NT2/D1 (cell line): Measurements from ENCODE around the gene FRMD4A.

ENCODE experiments used
- DNase-seq: peaks from one replicate; pipeline ENCODE4 v3.0.0-alpha.2; 2011; ENCODE audit warnings: low read depth, low spot score
- H3K27me3 ChIP-seq: 2 replicates; pipeline ENCODE4 v1.6.0; 2011; ENCODE audit warnings: mild to moderate bottlenecking; ENCODE audit not compliant: insufficient read length, insufficient read depth
- H3K36me3 ChIP-seq: 2 replicates; pipeline ENCODE4 v1.6.1; 2011; ENCODE audit warnings: mild to moderate bottlenecking, low read length, mixed read lengths; ENCODE audit not compliant: insufficient read depth, insufficient read length
- H3K4me1 ChIP-seq: 2 replicates; pipeline ENCODE4 v1.5.1; 2011; ENCODE audit not compliant: insufficient read depth, insufficient read length
- H3K4me3 ChIP-seq: 2 replicates; pipeline ENCODE4 v1.5.1; 2011; ENCODE audit warnings: low read depth; ENCODE audit not compliant: insufficient read length
- H3K9ac ChIP-seq: 2 replicates; pipeline ENCODE4 v1.6.0; 2011; ENCODE audit warnings: low read depth; ENCODE audit not compliant: insufficient read length
- H3K9me3 ChIP-seq: 2 replicates; pipeline ENCODE4 v1.5.1; 2011; ENCODE audit warnings: mild to moderate bottlenecking, low read length; ENCODE audit not compliant: insufficient read depth
- SUZ12 ChIP-seq: IDR thresholded peaks from 2 replicates; pipeline ENCODE4 v1.6.1; 2011; ENCODE audit not compliant: insufficient read length, insufficient read depth; ENCODE audit errors: extremely low read depth
- YY1 ChIP-seq: IDR thresholded peaks from 2 replicates; pipeline ENCODE4 v1.6.1; 2011; ENCODE audit not compliant: insufficient read length, insufficient read depth
- ZNF274 ChIP-seq: IDR thresholded peaks from 2 replicates; pipeline ENCODE4 v1.6.1; 2011; ENCODE audit warnings: mild to moderate bottlenecking, low read depth, low read length

FRMD4A gene

DNA sequence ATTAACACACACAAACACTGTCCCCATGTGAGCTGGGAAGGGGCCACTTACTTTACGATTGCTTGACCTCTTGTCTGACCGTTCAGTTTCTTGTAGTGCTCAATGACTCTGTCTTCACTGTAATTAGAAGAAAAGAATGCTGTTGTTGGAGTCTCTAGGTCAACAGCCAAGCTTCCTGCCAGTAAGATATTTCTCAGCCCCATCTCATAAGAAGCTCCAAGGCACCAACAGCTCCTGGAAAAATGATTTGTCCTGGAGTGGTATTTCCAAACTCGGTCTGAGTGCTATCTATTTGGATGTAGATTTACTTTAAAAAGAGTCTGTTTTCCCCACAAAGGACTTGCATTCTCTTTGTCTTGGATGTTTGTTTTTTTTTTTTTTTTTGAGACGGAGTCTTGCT lies 590.3 kb downstream of the FRMD4A start:
- Histone ChIP-seq H3K4me1 (no peaks in the 10 kb centered on the region), H3K4me3 (no peak overlapping the region), H3K27me3 (no peaks in the 10 kb centered on the region), H3K36me3 (peaks cover 5% of the 10 kb centered on the region), H3K9me3 (no peaks in the 10 kb centered on the region), H3K9ac (no peak overlapping the region)
- TF ChIP-seq YY1 (no peak), SUZ12 (no peak), ZNF274 (no peak)
- no peak for DNase-seq

DNA sequence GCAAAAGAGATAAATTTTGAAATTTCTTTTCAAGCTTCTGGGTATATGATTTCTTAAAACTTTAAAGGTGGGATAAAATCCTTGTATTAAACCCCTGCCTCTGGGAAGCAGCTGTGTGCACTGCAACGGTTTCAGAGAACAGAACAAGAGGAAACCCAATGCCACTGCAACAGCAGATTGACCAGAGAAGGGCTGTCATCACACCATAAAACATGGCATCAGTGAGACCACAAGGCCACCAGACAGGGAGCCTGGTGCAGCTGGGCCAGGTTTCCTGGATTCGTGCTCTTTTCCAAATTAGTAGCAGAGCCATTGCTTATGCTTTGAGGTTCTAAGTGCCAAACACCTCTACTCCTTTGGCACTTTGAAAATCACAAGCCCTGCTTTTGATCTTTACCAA lies 591.5 kb downstream of the FRMD4A start:
- no peak for TF ChIP-seq ZNF274
- TF ChIP-seq YY1, result no peak
- TF ChIP-seq SUZ12, result no peak
- H3K36me3 ChIP-seq, result peaks cover 9% of the 10 kb centered on the region

DNA sequence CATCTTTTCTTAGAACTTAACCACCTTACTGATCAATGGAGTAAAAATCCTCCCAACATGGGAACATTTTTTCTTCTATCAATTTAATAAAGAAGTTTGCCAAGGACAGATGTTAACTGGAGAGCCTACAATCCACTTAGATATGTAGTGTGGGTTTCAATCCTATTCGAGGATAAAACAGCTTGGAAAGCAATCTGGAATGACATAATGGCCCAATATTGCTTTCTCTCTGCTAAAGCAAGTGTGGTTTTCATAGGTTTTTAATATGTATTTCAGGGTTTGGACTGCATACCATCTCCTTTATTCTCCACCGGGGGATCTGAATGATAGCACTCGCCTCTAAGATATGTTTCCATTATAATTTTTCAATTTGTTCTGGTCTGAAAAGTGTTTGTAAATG lies 594.2 kb downstream of the FRMD4A start:
- no peak for TF ChIP-seq ZNF274
- Histone ChIP-seq H3K4me1 (no peaks in the 10 kb centered on the region), H3K4me3 (no peak overlapping the region), H3K9ac (no peak overlapping the region), H3K27me3 (no peaks in the 10 kb centered on the region), H3K9me3 (no peaks in the 10 kb centered on the region), H3K36me3 (peaks cover 25% of the 10 kb centered on the region)
- DNase-seq, result no peak

More for the DNA sequence above, 591.5 kb downstream of the FRMD4A start:
- Histone ChIP-seq H3K27me3 (no peaks in the 10 kb centered on the region), H3K4me3 (no peak overlapping the region), H3K9ac (no peak overlapping the region), H3K4me1 (no peaks in the 10 kb centered on the region), H3K9me3 (no peaks in the 10 kb centered on the region)
- DNase-seq, result no peak

DNA sequence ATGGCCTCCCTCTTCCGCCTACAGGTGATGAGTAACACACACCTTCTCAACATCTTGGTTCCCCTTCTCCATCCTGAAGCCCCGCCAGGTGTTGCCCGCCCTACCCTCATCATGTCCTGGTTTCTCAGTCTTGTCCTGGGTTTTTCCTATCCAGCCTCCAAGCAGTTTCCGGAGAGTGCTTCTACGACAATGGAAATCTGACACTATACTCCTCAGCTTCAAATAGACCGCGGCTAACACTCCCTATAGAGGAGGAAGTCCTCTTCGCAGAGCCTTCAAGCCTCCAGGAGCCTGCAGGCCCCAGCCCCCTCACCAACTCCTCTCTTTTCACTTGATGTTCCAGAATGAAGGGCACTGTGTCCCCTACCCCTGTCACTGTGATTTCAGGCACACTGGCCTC lies 596.6 kb downstream of the FRMD4A start:
- Histone ChIP-seq H3K4me1 (peaks cover 3% of the 10 kb centered on the region), H3K9me3 (no peaks in the 10 kb centered on the region), H3K9ac (no peak overlapping the region), H3K36me3 (peaks cover 21% of the 10 kb centered on the region), H3K27me3 (no peaks in the 10 kb centered on the region), H3K4me3 (no peak overlapping the region)
- TF ChIP-seq SUZ12 (no peak), YY1 (no peak), ZNF274 (no peak)
- DNase-seq, result no peak

DNA sequence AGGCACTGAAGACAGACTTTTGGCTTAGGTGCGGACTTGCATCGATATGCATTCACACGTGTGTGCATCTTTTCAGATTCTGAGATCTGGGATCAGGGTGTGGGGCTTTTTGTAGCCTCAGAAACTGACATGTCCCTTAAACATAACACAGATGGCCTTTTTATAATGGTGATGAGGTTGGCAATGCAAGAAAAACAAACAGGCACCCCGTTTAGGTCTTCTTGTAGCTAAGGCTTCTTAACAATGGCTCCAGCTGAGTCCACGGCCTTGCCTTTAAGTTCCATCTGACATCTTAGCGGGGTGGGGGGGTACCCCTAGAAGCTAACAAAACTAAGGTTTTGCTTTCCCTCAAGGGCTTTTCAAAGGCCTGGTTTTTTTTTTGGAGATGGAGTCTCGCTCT lies 597.7 kb downstream of the FRMD4A start:
- peaks cover 3% of the 10 kb centered on the region for H3K4me1 ChIP-seq
- no peaks in the 10 kb centered on the region for H3K9me3 ChIP-seq
- TF ChIP-seq ZNF274 (no peak), SUZ12 (no peak), YY1 (no peak)
- no peak for DNase-seq
- H3K36me3 ChIP-seq, result peaks cover 21% of the 10 kb centered on the region
- no peak overlapping the region for H3K4me3 ChIP-seq
- no peaks in the 10 kb centered on the region for H3K27me3 ChIP-seq
- H3K9ac ChIP-seq, result no peak overlapping the region

DNA sequence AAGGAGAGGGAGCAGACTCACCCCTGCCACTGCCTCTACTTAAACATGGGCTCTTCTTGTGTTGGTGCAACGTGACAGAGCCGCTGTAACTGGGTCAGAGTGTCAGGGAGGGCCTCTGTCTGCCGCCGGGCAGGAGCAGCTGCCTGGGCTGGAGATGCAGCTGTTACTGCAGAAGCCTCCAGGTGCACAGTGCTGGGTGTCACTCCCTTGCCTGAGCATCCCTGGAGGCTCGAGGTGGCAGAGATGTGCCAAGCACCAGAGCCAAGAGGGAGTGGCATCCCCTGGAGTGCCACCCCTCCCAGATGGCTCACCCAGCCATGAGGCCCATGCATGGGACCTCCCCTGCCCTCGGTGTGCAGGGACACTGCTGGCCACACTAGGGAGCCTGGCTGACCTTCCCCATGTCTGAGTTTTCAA lies 598.3 kb downstream of the FRMD4A start:
- H3K9ac ChIP-seq, result no peak overlapping the region
- no peaks in the 10 kb centered on the region for H3K27me3 ChIP-seq
- no peaks in the 10 kb centered on the region for H3K9me3 ChIP-seq
- H3K4me1 ChIP-seq, result peaks cover 4% of the 10 kb centered on the region
- DNase-seq, result no peak
- no peak overlapping the region for H3K4me3 ChIP-seq
- H3K36me3 ChIP-seq, result peaks cover 22% of the 10 kb centered on the region
- TF ChIP-seq SUZ12 (no peak), YY1 (no peak), ZNF274 (no peak)

DNA sequence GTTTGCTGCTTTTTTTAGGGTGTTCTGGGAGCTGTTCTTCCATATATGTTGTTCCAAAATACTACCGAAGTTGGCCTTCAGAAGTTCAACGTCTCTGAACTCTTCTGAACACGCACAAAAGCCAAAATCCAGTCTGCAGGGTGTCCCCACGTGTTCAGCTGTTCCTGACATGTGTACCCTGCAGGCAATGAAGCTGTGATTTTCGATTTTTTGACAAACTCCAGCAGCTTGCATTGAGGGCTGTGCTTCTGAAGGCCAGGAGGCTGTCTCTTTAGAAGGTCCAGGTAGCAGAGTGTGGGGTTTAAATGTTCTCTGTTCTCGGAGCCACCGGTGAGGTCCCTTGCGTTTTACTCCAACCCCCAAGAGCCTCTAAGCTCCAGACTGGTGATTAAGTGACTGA lies 598.9 kb downstream of the FRMD4A start:
- DNase-seq, result no peak
- H3K27me3 ChIP-seq, result no peaks in the 10 kb centered on the region
- peaks cover 6% of the 10 kb centered on the region for H3K4me1 ChIP-seq
- peaks cover 25% of the 10 kb centered on the region for H3K36me3 ChIP-seq
- H3K4me3 ChIP-seq, result no peak overlapping the region
- TF ChIP-seq YY1 (no peak), SUZ12 (no peak), ZNF274 (no peak)
- no peak overlapping the region for H3K9ac ChIP-seq
- H3K9me3 ChIP-seq, result no peaks in the 10 kb centered on the region

DNA sequence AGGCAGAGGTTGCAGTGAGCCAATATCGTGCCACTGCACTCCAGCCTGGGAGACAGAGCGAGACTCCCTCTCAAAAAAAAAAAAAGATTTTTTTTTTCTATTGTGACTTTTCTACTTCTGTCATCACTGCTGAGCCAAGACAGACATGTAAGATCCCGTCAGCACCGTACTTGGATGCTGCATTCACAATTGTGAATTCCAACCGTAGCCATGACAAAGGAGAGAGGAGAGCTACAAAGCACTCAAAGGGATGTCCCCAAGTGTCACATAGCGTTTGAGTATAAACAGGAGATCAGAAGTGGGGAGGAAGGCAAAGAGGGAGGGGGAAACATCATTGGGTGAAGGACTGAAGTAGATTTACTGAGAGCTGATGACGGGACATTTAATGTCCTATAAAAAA lies 599.8 kb downstream of the FRMD4A start:
- peaks cover 24% of the 10 kb centered on the region for H3K36me3 ChIP-seq
- TF ChIP-seq YY1, result no peak
- TF ChIP-seq ZNF274, result no peak
- TF ChIP-seq SUZ12, result no peak
- no peak for DNase-seq
- no peak overlapping the region for H3K9ac ChIP-seq
- peaks cover 6% of the 10 kb centered on the region for H3K4me1 ChIP-seq
- H3K27me3 ChIP-seq, result no peaks in the 10 kb centered on the region
- H3K9me3 ChIP-seq, result no peaks in the 10 kb centered on the region
- H3K4me3 ChIP-seq, result no peak overlapping the region
